SIG-M5 treated with dmso at 0.1 percent for 504 hours (cell line): ENCODE results near the gene FBXO34.
"Not testable (repeated sequence)": the region's sequence is repeated elsewhere in the genome, so short reads cannot be mapped to it uniquely, and the experiment has no call there.

Source experiments
- DNase-seq: peaks from one replicate; lab custom pipeline; 2025; ENCODE audit not compliant: unreplicated experiment; lab: John Stamatoyannopoulos, UW

The FBXO34 gene

DNA sequence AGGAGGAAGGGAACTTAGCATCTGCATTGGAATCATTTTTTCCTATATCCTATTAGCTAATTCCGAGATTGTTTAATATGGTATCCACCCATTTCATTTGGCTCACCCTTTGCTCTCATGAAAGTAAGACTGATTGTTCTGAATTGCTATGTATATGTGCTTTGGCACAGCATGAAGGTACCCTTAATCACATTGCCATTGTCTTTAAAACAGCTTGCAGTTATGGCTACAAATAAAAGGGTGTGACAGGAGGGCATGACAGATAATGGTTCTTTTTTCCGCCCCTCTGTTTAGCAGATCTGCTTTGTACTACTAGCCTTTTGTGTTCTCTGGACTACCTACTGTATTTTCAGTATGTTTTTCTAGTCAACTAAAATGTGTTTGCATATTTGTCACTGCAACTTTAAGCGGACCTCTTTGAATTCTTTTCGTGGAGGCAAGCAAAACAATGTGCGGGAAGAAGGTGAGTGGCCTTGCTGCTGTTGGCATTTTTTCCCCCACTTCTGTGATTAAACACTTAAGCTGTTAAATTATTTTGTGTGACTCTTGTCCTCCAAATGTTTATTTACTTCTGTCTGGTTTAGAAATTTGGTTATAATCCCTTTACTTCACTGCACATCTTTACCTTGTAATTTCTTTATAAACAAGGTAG lies 35.8 kb downstream of the FBXO34 start:
- no peak for DNase-seq

DNA sequence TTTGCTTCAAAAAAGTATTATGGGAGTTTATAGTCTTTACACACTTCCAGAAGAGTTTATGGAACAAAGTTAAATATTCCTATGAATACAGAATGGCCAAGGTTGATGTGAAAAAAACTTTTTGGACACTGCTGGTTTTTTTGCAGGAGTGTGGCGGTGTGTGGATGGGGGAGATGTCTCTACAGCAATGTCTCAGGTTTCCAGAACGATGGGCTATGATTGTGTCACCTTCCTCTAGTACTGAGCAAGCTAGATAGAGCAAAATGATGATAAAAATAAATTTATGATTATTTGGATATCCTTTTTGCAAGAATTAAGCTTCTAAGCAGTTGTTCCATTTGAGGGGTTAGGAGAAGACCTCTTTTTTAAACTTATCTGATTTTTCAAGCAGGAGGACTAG lies 37.9 kb downstream of the FBXO34 start:
- no peak for DNase-seq

DNA sequence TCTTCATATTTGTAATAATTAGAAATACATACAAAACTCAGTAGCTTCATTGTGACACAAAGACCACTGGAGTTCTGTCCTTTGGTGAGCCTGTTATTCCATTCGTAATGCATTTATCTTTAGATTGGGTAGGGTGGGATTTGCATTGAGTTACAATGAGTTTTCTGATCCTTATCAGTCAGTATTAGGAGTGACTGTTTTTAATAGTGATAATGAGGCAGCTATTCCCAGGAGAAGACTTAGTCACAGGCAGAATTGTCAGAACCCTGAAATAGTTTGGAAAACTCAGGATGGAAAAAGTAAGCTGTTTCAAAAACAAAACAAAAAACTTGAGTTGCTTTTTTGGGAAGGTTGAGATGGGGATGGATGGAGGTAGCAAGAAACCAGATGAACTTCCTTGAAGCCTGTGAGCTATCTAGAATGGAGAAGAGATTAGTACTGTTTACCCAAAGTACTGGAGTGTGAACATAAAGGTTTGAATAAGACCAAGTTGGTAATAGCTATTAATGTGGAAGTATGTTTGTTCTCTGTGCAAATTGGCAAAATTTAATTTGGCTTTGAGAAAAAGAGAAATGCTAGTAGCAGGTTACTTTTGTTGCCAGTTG lies 38.6 kb downstream of the FBXO34 start:
- no peak for DNase-seq

DNA sequence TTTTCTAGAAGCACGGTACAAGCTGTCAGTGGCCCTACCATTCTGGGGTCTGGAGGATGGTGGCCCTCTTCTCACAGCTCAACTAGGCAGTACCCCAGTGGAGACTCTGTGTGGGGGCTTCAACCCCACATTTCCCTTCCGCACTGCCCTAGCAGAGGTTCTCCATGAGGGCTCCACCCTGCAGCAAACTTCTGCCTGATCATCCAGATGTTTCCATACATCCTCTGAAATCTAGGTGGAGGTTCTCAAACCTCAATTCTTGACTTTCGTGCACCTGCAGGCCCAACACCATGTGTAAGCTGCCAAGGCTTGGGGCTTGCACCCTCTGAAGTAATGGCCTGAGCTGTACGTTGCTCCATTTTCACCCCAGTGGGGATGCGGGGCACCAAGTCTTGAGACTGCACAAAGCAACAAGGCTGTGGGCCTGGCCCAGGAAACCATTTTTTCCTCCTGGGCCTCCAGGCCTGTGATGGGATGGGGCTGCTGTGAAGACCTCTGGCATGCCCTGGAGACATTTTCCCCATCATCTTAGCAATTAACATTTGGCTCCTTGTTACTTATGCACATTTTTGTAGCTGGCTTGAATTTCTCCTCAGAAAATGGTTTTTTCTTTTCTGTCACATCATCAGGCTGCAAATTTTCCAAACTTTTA lies 41.3 kb downstream of the FBXO34 start:
- DNase-seq, result not testable (repeated sequence)

DNA sequence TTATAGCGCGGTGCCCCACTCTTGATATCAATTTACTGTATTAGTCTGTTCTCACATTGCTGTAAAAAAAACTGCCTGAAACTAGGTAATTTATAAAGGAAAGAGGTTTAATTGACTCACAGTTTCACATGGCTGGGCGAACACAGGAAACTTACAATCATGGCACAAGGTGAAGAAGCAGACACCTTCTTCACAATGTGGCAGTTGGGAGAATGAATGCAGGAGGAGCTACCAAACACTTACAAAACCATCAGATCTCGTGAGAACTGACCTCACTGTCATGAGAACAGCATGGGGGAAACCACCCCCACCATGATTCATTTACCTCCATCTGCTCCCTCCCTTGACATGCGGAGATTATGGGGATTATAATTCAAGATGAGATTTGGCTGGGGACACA lies 42.3 kb downstream of the FBXO34 start:
- DNase-seq, result no peak

DNA sequence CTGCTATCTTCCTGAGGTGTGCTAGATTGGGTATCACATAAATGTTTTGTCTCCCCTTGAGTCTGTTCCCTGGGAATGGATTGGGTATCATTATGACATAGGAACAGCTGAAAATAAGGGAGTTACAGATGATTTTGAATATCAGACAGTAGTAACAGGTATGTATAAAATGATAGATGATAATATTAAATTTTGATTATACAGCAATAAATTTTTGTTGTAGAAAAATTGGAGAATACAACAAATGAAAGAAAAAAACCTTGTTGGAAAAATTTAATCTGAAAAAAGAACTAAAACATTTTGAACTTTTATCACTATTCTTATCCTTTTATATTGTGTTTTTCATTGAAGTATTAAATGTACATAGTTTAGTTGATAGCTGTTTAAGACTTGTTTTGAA lies 43.2 kb downstream of the FBXO34 start:
- no peak for DNase-seq

DNA sequence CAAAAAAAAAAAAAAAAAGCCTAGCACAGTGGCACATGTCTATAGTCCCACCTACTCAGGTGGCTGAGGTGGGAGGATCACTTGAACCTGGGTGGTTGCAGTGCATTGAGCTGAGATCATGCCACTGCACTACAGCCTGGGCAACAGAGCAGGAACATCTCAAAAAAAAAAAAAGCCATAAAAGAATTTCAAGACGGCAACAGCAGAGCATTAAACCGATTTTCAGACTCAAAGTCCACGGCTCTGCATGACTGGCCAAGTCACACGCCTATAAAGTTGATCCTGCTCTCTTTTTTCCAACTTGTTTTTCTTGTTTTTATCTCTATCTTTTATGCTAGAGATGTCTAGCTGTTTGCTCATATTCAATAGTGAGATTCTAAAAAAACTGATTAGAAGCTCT lies 45.3 kb downstream of the FBXO34 start:
- DNase-seq, result peak; percentile 27

DNA sequence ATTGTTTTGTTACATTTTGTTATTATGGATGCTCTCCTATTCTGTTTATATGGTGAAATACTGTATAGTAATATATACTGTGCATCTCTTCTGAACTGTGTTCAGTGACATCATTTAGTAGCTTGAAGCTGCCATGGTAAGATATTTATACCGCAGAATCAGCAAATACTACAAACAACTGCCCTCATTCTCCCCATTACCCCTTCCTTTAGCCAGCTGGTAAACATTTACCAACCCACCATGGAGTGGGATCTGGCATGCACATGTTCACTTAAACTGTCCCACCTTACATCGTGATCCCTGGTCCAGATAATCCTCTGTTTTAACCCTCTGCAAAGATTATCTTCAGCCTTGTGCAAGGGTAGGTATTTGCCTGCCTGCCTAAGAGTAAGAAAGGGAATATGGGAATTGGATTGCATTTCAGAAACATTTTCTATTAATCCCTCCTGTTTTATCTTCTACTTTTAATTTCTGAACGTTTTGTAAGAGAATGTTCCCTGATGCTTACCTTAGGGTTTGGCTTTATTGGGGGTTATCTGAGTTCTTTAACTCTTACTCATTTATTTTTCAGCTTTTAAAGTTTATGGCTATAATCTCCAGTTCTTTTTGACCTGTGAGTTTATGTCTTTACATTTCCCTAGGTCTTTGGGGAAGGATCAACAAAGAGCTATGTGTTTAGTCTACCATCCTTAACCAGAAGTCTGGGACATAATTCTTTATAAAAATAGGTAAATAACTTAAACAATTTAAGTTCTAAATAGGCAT lies 46.5 kb downstream of the FBXO34 start:
- no peak for DNase-seq

DNA sequence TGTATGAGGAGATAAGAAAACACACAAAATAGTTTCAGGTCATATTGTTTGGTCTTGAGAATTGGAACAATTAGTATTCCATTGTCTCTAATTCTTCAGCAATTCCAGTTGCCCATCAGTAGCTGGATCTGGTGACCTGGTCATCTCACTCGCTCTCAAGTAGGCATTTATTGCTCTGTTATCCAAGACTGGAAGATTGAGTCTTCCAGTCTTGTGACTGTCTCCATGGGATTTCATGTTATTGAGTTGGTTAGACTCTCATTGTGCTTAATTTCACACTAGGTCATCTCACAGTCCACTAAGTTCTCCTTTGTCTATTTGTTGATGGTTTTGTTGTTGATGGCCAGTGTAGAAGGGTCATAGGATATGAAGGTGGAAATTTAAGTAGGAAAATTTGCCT lies 47.5 kb downstream of the FBXO34 start:
- no peak for DNase-seq

DNA sequence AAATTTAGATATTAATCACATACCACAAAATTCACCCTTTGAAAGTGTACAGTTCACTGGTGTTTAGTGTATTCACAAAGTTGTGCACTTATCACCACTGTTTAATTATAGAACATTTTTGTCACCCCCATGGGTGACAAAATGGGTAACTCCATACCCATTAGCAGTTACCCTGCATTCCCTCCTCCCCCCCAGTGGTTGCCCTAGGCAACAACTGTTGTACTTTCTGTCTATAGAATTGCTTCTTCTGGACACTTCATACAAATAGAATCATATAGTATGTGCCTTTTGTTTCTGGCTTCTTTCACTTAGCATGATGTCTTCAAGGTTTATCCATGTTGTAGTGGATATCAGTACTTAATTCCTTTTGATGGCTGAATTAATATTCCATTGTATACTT lies 52.7 kb downstream of the FBXO34 start:
- no peak for DNase-seq

DNA sequence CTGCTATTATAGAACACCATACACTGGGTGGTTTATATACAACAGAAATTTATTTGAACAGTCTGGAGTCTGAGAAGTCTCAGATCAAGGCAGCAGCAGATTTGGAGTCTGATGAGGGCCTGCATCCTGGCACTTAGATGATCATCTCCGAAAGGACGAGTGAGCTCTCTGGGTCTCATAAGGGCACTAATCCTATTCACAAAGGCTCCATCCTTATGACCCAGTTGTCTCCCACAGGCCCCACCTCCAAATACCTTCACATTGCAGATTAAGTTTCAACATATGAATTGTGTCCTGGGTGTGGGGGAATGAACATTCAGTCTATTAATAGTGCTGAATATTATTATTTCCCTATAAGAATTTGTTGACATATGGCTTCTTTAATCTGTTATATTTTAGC lies 53.6 kb downstream of the FBXO34 start:
- no peak for DNase-seq

DNA sequence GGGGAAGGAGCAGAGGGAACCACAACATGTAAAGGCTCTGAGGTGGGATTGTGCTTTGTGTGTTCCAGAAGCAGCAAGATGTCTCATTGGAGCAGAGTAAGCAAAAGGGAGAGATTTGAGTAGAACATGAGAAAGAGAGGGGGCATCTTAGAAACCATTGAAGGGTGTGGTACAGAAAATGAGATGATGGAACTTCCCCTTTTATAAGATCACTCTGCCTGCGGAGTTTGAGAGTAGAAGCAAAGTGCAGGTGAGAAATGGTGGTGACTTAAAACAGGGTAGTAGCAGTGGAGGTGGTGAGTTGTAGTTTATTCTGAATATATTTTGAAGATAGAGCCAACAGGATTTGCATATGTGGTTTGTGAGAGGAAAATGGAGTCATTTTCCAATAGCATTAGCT lies 56.0 kb downstream of the FBXO34 start:
- peak; percentile 24 for DNase-seq

DNA sequence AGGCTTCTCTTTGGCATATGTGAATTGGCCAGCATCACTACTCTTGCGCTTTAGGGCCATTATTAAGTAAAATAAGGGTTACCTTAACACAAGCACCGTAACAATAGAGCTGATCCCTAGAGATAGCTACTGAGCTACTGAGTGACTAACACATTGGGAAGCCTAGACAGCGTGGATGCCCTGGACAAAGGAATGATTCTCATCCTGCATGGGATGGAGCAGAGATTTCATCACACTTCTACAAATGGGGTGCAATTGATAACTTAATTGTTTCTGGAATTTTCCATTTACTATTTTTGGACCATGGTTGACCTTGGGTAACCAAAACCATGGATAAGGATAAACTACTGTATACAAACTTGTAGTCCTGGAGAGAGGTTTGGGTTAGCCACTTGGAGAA lies 57.1 kb downstream of the FBXO34 start:
- no peak for DNase-seq

DNA sequence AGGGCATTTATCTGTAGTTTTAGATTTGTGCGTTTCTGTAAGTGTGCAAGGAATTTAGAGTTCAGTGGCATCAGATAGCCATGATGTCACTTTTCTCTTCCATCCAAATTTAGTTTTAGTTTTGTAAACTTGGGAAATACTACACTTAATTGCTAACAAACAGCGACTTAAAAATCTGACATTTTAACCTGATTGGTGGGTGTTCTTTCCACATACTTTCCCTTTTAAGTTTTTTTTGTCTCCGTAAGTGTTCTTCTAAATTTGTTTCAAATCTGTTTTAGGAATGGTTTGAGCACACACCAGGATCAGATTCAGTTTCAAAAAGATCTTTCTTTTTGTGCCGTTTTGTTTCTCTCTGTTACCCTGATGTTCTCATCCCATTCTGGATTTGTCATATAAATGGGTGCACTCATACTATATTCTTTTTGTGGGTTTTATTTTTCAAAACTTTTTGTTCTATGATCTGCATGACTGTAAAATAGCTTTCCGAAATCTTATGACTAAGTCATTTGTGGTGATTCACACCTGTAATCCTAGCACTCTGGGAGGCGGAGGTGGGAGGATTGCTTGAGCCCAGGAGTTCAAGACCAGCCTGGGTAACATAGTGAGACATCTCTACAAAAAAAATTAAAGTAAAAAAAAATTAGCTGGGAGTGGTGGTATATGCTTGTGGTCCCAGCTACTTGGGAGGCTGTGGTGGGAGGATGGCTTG lies 58.9 kb downstream of the FBXO34 start:
- no peak for DNase-seq

DNA sequence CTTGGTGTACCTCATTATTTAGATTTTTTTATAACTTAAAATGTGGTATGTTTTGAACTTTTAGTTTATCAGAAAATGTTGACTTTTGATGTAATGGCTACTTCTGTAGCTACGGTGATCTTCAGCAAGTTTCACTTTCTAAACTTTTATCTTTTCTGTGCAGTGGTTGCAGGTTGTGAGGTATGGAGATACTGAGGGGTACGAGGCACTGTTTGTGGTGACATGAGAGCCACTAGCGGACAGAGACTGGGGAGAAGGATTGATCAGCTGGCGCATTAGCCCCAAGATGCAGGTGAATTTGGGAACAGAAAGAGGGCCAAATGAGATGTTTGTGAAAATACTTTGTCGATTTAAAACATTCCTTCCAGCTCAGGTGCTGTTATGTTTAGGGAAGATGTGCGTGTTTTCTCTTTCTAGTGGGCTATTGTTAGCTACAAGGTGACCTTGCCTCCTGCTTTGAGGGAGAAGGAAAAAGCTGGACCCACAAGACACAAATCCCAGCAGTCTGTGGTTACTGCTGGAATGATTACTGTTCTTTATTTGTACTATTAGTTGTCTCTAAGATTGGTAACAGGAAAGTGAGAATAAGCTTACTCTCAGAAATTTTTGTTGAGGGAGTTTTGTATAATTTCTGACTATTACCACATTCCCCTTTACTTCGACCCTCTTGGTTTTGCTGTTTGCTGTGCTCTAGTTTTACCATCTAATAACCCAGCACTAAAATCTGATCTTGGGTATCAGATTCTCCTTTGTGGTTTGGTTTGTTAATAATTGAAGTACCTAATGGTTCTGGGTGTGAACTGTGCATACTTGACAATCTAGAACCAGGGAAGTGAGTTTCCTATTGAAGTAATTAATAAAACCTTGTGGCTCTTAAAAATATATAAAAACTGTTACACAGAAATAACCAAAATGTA lies 61.7 kb downstream of the FBXO34 start:
- DNase-seq, result no peak

DNA sequence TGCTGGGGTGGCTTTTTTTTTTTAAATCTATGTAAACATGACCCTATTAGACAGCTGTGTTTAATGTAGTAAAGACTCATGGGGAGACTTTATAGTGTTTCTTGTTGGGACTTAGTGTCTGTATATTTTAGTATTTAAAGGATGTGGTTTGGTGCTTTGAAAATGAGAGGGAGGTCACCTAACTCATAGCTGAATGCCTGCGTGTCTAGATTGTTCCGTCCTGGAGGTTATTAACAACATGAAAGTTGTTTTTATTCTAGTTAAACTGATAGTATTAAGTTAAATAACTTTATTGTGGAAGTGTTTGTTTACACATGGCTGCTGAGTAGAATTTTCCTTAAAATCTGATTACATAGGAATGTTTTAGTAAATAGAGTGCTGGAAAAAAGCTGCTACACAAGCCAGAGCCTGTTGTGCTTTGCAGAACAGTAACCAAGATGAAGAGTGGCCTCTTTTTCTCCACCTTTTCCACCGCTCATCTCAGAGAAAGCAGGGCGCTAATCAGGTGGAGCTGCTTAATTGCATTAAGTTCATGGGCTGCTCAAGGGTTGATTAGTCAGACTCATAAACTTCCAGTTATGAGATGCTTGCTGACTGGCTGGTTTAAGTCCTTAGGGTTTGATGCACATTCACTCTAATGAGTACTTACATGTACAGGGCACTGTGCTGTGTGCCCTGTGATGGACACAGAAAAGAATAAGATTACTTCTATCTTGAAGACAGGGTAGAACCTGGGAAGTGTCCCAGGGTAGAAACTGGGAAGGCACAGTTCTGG lies 62.7 kb downstream of the FBXO34 start:
- no peak for DNase-seq

DNA sequence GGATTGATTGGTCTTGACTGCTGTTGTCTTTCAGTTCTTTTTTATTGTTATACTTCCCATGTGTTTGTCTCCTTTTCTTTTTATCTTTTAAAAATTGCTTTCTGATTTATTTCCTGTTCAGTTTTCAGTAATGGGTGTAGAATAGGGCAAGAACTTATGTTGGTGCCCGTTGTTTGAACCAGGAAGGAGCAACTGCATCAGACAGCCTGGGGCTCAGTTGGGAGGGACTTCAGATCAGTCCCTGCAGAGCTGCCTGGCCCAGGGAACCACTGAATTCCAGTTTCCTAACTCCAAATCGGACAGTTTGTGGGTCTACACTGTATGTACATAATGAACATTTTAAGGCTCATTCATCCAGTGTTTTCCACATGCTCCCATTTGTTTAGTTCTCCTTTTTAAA lies 64.9 kb downstream of the FBXO34 start:
- DNase-seq, result peak; percentile 42

DNA sequence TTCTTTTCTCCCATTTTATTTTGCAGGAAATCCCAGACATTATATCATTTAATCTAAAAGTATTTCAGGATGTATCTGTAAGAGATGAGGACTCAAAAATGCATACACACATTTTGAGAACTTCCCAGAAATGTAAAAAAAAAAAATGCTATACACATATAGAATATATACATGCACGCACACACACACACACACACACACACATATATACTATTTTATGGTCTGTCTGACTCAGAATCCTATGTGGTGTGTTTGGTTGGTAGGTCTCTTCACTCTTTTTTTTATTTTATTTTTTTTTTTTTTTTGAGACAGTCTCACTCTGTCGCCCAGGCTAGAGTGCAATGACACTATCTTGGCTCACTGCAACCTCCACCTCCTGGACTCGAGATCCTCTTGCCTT lies 65.5 kb downstream of the FBXO34 start:
- no peak for DNase-seq

DNA sequence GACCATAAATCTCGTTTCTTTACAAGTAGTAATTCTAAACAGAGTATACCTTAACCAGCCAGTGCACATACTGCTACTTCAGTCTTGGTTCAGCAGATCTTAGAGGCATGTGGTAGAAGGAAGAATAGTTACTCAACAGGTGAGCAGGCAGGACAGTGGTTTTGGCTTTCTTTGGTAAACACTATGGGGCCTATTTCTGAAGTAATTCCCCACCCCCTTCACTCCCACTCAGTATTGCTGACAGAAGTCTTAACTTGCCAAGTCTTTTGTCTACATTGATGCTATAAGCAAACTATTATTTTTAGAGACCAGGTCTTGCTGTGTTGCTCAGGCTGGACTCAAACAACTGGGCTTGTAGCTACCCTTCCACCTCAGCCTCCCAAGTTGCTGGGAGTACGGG lies 68.5 kb downstream of the FBXO34 start:
- no peak for DNase-seq

DNA sequence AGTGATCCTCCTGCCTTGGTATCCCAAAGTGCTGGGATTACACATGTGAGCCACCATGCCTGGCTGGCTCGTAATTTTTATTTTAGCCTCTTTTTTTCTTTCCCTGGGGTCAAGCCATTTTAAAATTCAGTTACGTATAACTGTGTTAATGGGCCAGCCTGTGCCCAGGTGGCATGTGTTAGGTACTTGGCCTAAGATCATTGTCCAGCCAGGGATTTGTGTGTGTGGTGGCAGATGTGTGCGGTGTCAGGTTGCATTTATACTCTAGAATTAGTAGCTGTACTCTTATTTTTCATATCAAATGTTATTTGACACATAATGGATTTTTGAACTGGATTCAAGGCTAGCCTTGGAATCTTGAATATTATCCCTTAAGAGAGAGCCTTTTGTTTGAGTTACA lies 69.3 kb downstream of the FBXO34 start:
- DNase-seq, result no peak
